Measurements from ENCODE around the gene VAPA. TPM values are rescaled to one million over a fixed set of nuclear protein-coding genes. Genes with fewer than 3 reads are reported as not detected.

Gene VAPA
- total and polyA plus RNA-seq, 10 of the 15 experiments (the other 5 are each of a cell fraction or from before 2014, with no cell fraction given) = 70.9 to 252 (median 166) TPM

- no peaks in the 10 kb centered on the region for H3K9me3 ChIP-seq (replicated peaks; ENCODE audit: control insufficient read depth, insufficient read depth, low read length)
- ChIA-PET CTCF (no interaction called here), SMC1A (ENCODE audit: uncharacterized antibody, unreplicated experiment) (no interaction called here), RAD21 (ENCODE audit: unreplicated experiment) (no interaction called here), POLR2A (no interaction called here)
- H3K4me3 ChIP-seq = no peak overlapping the region
- no peaks in the 10 kb centered on the region for H4K20me1 ChIP-seq (ENCODE audit: control insufficient read depth, insufficient read depth)
- intact Hi-C loops (cut with micrococcal nuclease; ENCODE audit: unreplicated experiment) = no loop called here
- H3K27ac ChIP-seq (ENCODE audit: control insufficient read depth, insufficient read depth) = no peak overlapping the region
- in situ Hi-C loops (cut with MboI) = no loop called here
- no peak overlapping the region for H3K4me2 ChIP-seq (ENCODE audit: control insufficient read depth, insufficient read depth)
- H3K36me3 ChIP-seq (ENCODE audit: control insufficient read depth in 2 of 2, insufficient read depth in 2 of 2, low read length in 1 of 2) = no peaks in the 10 kb centered on the region
- no peak overlapping the region for H3K9ac ChIP-seq (ENCODE audit: control insufficient read depth, insufficient read depth, low read length)
- FAIRE-seq = no peak
- 77% methylated on average over 5 of the region's 5 CpGs for WGBS (ENCODE audit: insufficient coverage, insufficient replicate concordance, low lambda C conversion rate, missing lambda C conversion rate)
- H3K4me1 ChIP-seq (ENCODE audit: control insufficient read depth, insufficient read depth, low read length) = no peaks in the 10 kb centered on the region
- BruUV-seq (replicated peaks) = no TSS peak
- no peaks in the 10 kb centered on the region for H3K27me3 ChIP-seq (replicated peaks in 1 of 2; ENCODE audit: control insufficient read depth in 2 of 2, insufficient read depth in 2 of 2, low read length in 1 of 2)
- no peak for ATAC-seq
- no peak for DNase-seq (ENCODE audit: low read depth, low spot score)
- no peak for TF ChIP-seq RAD21 (IDR thresholded peaks at IDR 0.05; ENCODE audit: insufficient read depth, low read depth, low read length)
- H2AFZ ChIP-seq (ENCODE audit: control insufficient read depth, low read depth, low read length) = no peak overlapping the region
- H3K79me2 ChIP-seq (ENCODE audit: control insufficient read depth, insufficient read depth, low read length) = no peaks in the 10 kb centered on the region
Measured at GRCh38 chr18:9887992-9888391, 25.8 kb upstream of the VAPA start.

GRCh38 chr18:9890196-9890595 lies 23.6 kb upstream of the VAPA start:
- SMC1A ChIA-PET (ENCODE audit: uncharacterized antibody, unreplicated experiment) = interaction anchor here (0.8 kb wide), 1 partner anchor 15 kb away, joined by 3 read pairs; no protein-coding TSS in a partner anchor
- whole genome bisulfite sequencing (ENCODE audit: insufficient coverage, insufficient replicate concordance, low lambda C conversion rate, missing lambda C conversion rate) = 57% methylated on average over 5 of the region's 5 CpGs
- no peak overlapping the region for H2AFZ ChIP-seq (ENCODE audit: control insufficient read depth, low read depth, low read length)
- DNase-seq (ENCODE audit: low read depth, low spot score) = no peak
- H3K9me3 ChIP-seq (replicated peaks; ENCODE audit: control insufficient read depth, insufficient read depth, low read length) = no peaks in the 10 kb centered on the region
- no peaks in the 10 kb centered on the region for H3K27me3 ChIP-seq (replicated peaks in 1 of 2; ENCODE audit: control insufficient read depth in 2 of 2, insufficient read depth in 2 of 2, low read length in 1 of 2)
- CTCF ChIA-PET = no interaction called here
- no peak for ATAC-seq
- no peak for FAIRE-seq
- no peaks in the 10 kb centered on the region for H3K79me2 ChIP-seq (ENCODE audit: control insufficient read depth, insufficient read depth, low read length)
- H3K4me1 ChIP-seq (ENCODE audit: control insufficient read depth, insufficient read depth, low read length) = no peaks in the 10 kb centered on the region
- TF ChIP-seq FOXM1 (IDR thresholded peaks at IDR 0.05; ENCODE audit: low read depth, low read length) = no peak
- no peak for TF ChIP-seq RFX5 (IDR thresholded peaks at IDR 0.05; ENCODE audit: low read depth, low read length)
- TF ChIP-seq TCF7 (IDR thresholded peaks at IDR 0.05; ENCODE audit: borderline replicate concordance) = no peak
- no peak for TF ChIP-seq GABPA (IDR thresholded peaks at IDR 0.05; ENCODE audit: low read depth)
- TF ChIP-seq RAD51 (IDR thresholded peaks at IDR 0.05) = no peak
- TF ChIP-seq, protein P1, sequence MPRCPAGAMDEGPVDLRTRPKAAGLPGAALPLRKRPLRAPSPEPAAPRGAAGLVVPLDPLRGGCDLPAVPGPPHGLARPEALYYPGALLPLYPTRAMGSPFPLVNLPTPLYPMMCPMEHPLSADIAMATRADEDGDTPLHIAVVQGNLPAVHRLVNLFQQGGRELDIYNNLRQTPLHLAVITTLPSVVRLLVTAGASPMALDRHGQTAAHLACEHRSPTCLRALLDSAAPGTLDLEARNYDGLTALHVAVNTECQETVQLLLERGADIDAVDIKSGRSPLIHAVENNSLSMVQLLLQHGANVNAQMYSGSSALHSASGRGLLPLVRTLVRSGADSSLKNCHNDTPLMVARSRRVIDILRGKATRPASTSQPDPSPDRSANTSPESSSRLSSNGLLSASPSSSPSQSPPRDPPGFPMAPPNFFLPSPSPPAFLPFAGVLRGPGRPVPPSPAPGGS (IDR thresholded peaks at IDR 0.05; ENCODE audit: borderline replicate concordance, insufficient read depth, low read depth, low read length, poor library complexity, severe bottlenecking) = no peak
- POLR2A ChIA-PET = no interaction called here
- RAD21 ChIA-PET (ENCODE audit: unreplicated experiment) = no interaction called here
- no TSS peak for BruUV-seq (replicated peaks)
- no peaks in the 10 kb centered on the region for H3K36me3 ChIP-seq (ENCODE audit: control insufficient read depth in 2 of 2, insufficient read depth in 2 of 2, low read length in 1 of 2)
- intact Hi-C loops (cut with micrococcal nuclease; ENCODE audit: unreplicated experiment) = no loop called here
- no peaks in the 10 kb centered on the region for H4K20me1 ChIP-seq (ENCODE audit: control insufficient read depth, insufficient read depth)
- no peak overlapping the region for H3K4me2 ChIP-seq (ENCODE audit: control insufficient read depth, insufficient read depth)
- H3K27ac ChIP-seq (ENCODE audit: control insufficient read depth, insufficient read depth) = no peak overlapping the region
- no peak overlapping the region for H3K4me3 ChIP-seq
- H3K9ac ChIP-seq (ENCODE audit: control insufficient read depth, insufficient read depth, low read length) = no peak overlapping the region
- in situ Hi-C loops (cut with MboI) = loop anchor here (5.0 kb wide), 1 partner anchor 48 kb away; no protein-coding TSS in a partner anchor

Data from GM12878 (cell line).